ENCODE data around the gene PAEP.

Gene PAEP

DNA sequence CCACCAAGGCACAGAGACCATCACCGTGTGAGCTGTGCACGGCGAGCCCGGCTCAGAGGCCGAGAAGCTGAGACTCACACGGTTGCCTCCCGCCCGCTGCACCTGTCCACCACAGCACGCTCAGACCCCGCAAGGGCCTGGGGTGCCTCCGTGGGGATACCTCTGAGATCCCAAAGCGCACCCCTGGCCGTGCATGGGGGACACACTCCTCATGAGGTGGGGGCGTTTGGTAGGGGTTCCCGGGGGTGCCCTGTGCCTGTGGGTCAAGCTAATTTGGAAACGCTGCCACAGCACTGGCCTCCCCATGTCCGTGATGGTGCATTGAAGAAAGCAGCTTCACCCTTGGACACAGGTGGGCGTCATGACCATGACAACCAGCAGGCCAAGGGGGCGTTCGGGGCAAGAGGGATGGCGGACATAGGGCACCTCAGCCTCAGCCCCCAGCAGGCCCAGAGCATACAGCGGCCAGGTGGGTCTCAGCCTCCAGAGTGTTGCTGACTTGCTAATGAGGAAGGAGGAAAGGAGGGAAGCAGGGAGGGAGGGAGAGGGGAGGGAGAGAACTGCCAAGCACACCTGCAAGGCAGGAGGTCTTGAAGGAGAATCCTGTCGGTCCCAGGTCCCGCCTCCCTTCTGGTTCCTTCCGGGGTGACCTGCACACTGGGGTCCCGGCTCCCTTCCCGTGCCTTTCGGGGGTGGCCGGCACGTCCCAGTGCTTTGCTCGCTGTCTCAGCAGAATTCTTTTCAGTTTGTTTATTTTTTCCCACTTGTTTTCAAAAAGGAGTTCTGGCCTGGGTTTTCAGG, 43.1 kb downstream of the PAEP start:
- FAIRE-seq: no peak

DNA sequence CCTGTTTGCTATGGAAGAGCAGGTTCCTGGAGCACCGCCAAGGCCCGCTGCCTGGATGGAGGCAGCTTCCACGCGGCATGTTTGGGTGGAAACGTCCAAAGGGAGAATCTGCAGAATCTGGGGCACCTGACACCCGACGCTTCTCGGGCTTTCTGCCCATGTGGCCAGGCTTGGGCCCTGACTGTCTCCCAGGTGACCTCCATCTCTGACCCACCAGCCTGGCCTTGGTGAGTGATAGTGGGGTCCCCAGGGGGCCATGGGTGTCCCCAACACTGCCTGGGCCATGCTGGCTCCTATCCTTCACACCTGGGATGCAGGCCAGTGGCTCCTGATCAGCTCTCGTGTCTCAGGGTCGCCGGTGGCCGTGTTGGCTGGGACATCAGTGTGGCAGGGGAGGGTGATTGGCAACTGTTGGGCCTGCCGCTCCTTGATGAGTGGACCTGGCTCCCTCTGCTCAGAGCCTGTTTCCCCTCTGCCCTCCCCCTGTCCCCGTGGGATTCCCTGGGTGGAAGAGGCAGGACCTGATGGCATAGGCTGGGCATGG, 43.8 kb downstream of the PAEP start:
- FAIRE-seq: no peak

- no peak for FAIRE-seq
Measured at GRCh38 chr9:135606885-135607259, 45.3 kb downstream of the PAEP start.

- FAIRE-seq: no peak
Measured at GRCh38 chr9:135607401-135608293, 46.1 kb downstream of the PAEP start.

DNA sequence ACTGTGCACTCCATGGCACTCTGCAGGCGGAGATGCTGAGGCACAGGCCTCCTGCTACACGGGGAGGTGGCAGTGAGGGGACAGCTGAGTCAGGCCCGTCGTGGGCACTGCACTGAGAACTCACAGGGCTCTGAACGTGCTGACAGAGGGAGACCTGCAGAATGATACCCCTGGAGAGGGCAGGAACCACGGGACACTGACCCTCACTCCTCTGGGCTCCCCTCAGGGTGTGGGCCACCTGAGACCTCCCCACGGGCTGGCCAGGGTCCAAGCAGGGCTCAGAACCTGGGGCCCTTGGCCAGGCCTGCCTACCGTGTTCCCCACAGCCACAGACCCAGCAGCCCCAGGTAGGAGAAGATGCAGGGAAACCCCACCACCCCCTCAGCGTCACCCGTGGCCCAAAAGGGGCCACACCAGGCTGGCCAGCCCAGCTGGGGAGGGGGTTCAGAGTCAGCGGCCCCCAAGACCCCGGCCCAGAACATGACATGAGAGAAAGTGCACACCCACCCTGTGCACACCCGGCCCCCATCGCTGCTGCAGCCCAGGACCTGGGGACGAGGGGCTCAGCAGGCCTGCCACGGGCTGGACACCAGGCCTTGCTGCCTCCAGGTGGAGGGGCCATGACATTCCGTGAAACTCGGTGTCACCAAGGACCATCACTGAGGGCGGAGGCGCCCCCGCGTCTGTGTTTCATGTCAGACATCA, 46.9 kb downstream of the PAEP start:
- FAIRE-seq: no peak

GRCh38 chr9:135608999-135609317, 47.4 kb downstream of the PAEP start:
- no peak for FAIRE-seq

- no peak for FAIRE-seq
Measured at GRCh38 chr9:135609366-135609955, 47.9 kb downstream of the PAEP start.

DNA sequence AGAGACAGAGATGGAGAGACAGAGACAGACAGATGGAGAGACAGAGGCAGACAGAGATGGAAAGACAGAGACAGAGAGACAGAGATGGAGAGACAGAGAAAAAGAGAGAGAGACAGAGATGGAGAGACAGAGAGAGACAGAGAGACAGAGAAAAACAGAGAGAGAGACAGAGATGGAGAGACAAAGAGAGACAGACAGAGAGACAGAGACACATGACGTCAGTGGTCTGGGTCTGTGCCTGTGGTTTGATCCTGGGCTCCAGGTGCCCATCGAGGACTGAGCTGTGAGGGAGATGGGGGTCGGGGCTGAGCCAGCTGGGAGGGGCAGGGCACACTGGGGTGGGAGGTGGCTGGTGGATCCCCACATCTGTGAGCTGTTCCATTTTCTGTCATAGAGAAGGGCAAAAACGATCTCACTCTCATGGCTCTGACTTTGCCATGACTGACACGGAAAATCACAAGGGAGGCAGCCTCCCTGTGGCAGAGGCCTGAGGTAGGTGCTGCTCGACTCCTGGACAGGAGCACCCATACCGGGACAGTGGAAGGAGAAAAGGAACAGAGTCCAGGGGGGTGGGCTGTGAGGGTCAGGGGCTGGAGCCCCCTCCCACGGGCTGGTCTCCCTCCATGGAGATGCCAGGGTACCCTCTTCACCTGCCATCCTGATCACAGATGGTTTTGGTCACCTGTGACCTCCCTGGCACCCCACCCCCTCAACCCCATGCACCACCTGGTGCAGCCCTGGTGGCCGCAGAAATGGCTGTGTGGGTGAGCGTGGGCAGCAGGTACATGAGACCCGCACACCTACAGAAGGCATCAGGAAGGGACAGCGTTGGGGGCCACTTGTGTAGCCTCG, 49.0 kb downstream of the PAEP start:
- no peak for FAIRE-seq

DNA sequence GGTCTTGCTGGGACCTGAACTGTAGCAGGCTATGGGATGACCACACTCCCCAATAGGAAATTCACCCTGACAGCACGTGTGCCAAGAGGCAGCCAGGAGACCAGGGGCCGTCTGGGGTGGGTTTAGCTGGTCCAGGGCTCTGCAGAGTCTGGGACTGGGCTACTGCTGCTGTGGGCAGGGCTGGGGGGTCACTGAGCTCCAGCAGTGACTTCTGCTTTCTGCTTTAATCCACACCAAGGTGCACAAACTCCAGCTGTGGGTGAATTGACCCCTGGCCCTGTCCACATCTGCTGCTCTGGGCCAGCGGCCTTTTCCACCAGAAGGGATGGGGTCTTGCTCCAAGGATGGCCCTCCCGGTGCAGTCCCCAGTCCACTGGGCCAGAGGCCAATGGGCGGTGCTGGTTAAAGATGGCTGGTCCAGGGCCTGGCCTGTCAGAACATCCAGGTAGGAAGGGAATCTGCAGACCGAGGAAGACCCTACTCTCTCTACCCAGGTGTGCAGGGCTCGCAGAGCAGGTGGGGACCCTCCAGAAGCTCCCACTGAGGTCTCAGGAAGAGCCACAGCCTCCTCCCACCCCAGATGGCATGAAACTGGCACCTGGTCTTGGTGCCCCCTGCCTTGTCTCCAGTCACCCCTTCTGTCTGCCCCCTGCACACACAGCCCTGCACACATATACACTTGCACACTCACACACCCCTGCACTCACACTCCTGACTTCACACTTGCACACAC, 49.8 kb downstream of the PAEP start:
- FAIRE-seq: no peak

GRCh38 chr9:135611875-135612209, 50.3 kb downstream of the PAEP start:
- no peak for FAIRE-seq

DNA sequence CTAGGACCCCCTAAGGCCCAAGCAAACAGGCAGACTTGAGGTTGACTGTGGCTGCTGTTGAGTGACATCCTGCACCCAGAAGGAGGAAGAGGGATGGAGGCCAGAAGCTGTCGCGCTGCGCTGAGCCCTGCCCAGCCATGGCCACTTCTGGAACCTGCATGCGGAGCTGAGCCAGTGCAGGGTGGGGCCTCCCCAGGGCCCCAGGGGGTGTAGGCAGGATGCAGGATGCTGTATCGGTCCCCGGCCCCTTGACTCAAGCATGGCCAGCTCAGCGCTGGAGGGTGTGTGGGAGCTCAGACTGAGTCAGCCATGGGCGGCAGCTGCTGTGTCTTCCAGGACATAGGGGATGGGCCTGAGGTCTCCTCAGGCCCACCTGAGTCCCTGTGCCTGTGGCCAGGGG, 50.9 kb downstream of the PAEP start:
- no peak for FAIRE-seq

DNA sequence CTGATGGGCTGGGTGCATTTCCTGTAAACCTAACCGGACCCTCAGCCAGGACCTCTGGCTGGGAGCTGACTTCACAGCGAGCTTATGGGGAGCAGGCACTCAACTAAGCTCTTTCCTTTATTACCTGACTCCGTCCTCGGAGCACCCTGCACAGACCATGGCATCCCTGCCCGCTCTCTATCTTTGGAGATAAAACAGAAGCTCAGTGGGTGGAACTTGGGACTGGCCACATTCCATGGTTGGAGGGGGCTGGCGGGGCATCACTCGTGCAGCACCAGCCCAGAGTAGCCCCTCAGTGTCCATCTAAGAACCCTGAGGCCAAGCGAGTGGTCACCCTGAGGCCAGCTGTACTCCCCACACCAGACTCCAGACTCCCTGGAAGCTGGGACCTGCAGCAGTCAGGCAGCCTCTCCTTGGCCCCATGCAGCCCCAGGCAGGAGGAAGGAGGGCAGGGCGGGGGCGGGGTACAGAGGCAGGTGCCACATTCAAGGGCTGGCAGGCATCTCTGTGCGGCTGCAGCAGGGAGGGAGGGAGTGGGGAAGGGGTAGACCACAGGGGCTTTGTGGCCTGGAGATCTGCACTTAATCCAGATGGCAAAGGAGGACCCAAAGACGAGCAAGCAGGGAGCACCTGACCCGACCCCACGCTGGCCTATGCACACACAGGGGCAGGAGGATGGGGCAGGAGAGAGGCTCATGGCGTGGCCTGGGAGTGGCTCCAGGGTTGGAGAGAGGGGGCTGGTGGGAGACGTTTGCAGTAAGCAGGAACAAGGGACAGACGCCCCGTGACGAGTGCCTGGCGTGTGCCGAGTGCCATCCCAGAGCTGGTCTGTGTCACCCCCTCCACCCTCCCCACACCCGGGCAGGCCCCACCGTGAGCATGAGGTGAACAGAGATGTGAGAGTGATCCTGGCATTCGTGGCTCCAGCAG, 51.7 kb downstream of the PAEP start:
- no peak for FAIRE-seq

GRCh38 chr9:135613946-135614805, 52.6 kb downstream of the PAEP start:
- FAIRE-seq: no peak

DNA sequence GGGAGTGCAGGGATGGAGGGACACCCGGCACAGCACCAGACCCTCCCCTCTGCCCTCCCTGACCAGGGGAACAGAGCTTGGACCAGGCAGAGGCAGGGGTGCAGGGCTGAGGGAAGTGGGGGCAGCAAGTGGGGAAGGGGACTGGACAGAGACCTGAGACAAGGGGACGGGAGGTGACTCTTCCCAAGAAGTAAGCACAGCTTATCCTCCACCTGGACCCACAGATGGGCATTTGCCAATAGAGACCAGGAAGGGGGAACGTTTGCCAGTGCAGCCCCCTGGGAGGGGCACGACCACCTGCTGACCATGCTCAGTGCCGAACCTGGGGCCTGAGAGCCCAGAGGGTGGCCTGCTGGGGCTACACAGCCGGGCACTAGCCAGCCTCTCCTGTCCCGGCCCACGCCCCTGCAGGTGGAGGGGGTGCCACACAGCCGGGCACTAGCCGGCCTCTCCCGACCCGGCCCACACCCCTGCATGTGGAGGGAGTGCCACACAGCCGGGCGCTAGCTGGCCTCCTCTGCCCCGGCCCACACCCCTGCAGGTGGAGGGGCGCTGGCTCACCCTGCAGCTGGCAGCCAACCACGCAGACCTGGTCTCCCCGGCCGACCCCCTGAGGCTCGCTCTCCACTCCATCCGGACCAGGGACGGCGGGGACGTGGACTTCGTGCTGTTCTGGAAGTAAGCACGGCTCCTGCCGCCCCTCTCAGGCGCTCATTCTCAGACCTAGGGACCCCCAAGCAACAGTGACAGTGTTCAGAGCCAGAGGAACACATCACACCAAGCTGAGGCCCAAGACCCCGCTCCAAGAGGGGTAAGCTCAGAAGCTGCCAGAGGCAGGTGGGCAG, 53.5 kb downstream of the PAEP start:
- FAIRE-seq: no peak

DNA sequence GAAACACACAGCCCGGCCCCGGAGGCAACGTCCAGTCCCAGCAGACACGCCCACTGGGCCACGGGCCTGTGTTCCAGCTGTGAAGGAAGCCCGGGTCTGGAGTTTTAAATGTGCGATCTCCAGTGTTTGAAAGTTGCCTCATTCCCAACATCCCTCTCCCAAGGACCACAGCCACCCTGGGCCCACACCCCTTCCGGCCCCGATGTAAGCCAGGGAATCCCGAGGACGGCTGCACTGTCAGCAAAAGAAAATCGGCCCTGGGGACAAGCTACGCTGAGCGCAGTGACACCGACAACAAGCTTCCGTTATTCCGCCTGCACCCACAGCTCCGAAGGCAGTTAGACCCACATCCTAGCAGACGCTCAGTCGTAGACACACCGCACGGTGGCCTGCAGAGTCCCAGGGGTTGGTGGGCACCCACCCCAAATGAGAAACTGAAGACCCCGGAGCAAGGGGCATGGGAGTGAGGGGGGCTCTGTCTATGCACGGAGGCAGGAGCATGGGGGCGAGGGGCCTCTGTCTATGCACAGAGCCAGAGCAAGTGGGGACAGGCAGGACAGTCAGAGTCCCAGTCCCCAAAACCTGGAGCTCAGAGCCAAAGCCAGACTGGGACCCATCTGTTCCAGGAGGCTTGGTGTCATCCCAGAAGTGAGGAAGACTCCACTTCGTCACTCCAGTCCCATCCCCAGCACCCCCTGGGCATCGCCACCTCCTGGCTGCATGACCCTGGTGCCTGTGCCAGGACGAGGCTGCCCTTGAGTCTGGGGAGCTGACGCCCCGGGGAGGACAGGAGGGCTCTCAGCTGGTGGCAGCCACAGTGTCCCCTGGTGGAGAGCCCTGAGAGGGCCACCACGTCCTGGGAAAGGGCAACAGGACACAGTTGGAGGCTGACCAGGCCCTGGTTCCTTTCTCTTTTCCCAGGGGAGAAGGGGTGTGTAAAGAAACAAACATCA, 54.4 kb downstream of the PAEP start:
- no peak for FAIRE-seq

Data from G401.6 (cell line).